GM21390 (cell line): ENCODE results near the gene RND2.
"Not testable (repeated sequence)": the region's sequence is repeated elsewhere in the genome, so short reads cannot be mapped to it uniquely, and the experiment has no call there.

Experiments used
- ATAC-seq: cut with Tn5 transposase; IDR thresholded peaks from one replicate; pipeline ENCODE4 v1.9.1; 2021; ENCODE audit not compliant: unreplicated experiment

The RND2 gene

DNA sequence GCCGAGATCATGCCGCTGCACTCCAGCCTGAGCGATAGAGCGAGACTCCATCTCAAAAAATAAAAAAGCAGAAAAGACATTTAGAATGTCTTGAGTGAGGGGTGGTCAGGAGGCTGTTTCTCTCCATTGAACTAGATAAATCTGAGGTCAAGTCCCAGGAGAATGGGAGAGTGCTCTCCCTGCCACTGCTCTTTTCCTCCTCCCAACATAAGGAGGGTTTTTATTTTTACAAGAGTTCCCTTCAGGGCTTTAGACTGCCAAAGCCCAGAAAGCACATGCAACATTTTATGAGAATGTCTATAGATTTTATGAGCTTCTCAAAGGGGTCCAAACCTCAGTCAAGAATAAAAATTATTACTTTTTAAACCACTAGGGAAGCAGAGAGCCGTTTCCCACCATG, 1.6 kb downstream of the RND2 start:
- ATAC-seq: no peak

DNA sequence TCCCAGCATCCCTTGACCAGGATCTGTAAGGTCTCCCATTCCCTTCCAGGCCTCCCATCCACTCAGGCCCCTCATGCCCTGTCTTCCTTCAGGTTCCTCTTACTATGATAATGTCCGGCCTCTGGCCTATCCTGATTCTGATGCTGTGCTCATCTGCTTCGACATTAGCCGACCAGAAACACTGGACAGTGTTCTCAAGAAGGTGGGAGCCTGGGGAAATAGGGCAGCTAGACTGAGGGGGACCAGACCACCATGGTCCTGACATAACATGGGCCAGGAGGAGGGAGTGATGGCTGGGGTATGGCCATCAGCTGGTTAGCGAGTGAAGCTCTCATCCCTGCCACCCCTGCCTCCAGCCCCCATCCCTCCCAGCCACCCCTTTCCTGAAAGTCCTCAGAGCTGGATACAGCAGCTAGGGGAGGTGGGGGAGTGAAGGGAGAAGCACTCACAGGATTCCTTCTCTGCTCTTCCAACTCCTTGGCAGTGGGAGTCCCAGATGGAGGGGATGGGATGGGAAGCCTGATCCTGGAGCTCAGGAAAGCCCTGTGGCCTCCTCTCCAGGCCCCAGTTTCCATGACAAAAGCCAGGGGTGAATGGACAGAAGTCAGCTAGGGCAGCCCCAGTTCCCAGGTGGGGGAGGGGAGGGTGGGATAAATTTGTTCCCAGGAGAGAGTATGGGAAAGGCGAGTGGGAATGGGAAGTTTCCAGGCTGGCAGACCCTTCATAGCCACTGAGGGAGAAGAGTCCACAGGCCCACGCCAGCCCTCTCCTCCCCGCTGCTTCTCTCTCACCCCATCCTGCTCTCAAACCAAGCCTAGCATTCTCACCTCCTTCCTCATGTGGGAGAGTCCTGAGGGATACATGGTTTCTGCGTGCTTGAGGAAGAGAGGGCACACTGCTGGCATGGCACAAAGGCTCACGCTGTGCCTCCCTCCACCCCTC, 2.3 kb downstream of the RND2 start:
- no peak for ATAC-seq

GRCh38 chr17:43028221-43028861, 3.3 kb downstream of the RND2 start:
- no peak for ATAC-seq

GRCh38 chr17:43030137-43030767, 5.2 kb downstream of the RND2 start:
- ATAC-seq: no peak

DNA sequence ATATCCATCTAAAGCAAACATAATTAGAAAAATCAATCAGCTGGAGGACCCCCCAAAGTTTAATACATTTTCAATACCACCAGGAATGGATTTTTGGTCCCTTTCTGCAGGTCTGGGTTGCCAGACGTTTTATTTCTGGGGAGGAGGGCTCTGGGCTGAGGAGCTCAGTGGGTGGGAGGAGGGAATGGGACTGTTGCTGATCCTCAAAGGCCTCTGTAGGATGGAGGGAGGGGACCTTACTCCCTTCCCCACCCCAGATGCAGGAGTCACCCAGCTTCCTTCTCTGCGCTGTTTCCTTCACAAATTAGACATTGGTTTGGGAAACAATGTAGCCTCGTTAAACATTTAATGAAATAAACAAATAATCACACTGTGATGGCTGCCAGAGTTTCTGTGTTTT, 6.6 kb downstream of the RND2 start:
- ATAC-seq: no peak

- no peak for ATAC-seq
Measured at GRCh38 chr17:43033948-43034881, 9.2 kb downstream of the RND2 start.

DNA sequence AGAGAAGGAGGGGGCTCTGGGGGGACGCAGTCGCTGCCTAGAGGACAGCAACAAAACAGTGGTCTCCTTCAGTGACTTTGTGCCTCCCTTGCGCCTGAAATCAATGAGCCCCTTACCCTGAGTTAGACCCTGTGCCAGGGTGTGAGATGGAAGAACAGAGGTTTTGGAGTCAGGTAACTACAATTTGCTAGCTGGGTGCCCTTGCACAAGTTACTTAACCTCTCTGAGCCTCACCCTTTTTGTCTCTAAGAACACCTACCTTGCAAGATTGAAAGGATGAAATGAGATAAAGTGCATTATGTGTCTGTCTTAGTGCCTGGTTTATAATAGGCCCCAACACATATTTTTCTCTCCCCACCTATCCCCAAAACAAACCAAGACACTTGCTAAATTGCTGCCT, 9.9 kb downstream of the RND2 start:
- no peak for ATAC-seq

GRCh38 chr17:43039646-43040045, 14.6 kb downstream of the RND2 start:
- ATAC-seq: no peak

GRCh38 chr17:43040655-43041054, 15.6 kb downstream of the RND2 start:
- no peak for ATAC-seq

DNA sequence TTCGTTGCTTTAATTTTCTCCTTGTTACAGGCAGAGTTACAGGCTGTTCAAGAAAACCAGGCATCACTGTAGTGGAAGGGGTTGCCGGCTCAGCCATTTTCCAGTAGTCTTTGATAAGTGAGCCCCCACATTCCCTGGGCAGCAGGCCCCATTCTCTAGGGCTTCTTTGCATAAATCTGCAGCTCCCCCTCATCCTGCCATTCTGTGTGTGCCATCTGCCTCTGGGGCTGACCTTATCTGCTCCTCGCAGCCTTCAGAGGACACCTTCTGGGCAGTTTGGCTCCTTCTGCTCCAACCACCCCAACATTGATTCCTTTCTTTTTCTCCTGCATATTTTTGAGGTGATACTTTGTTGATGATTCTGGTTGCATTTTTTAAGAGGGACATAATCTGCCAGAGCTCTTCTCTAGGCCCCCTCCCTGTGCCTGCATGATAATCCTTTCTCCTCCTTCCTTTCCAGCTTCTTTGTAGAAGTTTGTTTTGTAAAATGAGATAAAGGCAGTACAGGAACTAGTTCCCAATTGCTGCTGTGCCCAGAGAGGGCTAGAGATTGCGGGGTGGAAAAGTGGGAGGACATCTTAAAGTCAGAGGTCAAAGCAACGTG, 17.1 kb downstream of the RND2 start:
- no peak for ATAC-seq

DNA sequence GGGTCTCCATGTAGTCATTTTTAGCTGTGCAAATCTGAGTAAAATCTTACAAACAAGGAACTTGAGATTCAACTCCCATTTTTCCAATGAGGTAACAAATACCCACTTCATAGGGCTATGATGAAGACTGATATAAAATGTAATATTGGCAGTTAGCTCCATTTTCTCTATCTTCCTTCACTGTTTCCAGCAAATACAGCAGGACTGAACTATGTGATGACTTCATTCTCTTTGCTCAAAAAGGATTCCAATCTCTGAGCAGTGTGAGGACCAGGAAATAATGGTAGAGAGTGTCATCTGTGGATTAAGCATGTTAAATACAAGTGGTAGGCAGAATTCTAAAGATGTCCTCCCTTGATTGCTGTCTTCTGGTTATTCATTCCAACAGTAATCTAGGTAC, 18.3 kb downstream of the RND2 start:
- no peak for ATAC-seq

GRCh38 chr17:43044024-43044423, 19.0 kb downstream of the RND2 start:
- no peak for ATAC-seq

DNA sequence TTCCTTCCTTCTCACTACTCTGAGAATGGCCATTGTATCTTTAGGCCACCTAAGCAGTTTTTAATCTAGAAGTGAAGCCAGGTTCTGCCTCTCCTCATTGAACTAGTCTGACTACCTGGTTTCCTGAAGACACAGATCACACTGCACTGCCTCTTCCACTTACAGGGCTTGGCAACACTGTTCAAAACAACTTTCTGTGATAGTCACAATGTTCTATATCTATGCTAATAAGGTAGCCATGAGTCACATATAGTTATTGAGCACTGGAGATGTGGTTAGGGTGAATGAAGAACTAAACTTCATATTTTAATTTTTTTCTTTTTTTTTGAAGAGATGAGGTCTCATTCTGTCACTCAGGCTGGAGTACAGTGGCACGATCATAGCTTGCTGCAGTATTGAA, 26.9 kb downstream of the RND2 start:
- no peak for ATAC-seq

DNA sequence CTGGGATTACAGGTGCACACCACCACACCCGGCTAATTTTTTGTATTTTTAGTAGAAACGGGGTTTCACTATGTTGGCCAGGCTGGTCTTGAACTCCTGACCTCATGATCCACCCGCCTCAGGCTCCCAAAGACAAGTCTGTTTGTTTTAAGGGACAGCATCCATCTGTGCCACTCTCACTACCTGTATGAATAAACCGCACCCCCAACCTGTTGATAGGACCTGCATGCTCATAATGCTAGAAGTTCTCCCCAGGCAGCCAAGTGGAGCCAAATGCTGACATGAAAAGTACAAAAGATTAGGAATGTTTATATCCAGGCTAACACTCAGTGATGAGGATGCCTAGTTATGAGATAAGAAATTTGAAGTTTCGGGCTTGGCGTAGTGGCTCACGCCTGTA, 28.0 kb downstream of the RND2 start:
- ATAC-seq: not testable (repeated sequence)

GRCh38 chr17:43056051-43056450, 31.0 kb downstream of the RND2 start:
- ATAC-seq: no peak

GRCh38 chr17:43062984-43063638, 38.1 kb downstream of the RND2 start:
- ATAC-seq: no peak

DNA sequence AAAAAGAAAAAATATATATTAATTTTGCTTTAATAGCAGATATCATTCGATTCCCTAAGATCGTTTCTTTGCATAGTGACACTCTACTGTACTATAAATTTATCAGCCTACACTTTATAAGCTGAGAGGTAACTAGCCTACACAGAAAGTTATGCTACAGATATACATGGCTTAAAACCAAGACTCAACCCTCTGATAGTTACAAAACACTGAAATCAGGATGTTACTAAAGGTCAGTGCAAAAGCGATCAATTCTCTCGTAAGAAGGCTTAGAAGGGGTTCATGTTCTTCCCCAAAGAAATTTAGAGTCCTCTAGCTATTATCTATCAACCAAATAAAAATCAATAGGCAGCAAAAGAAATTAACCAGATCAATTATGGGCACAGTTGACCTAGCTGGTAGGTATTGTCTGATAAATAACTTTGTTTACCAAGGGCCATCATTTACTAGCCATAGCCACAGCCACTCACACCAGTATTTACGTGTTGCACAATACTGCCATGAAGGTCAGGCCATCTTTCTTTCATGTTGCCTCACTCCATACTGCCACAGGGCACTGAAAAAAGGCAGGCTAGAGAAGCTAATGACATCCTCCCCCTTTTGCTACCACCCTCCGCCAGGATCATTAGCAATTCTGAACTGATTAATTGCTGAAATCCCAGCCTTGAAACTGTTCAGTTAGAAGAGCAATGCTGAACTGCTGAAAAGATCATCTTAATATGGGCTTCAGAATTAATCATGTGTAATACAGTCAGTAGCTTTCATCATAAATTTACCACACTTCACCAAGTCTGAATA, 43.7 kb downstream of the RND2 start:
- ATAC-seq: no peak

GRCh38 chr17:43069368-43069898, 44.4 kb downstream of the RND2 start:
- no peak for ATAC-seq

DNA sequence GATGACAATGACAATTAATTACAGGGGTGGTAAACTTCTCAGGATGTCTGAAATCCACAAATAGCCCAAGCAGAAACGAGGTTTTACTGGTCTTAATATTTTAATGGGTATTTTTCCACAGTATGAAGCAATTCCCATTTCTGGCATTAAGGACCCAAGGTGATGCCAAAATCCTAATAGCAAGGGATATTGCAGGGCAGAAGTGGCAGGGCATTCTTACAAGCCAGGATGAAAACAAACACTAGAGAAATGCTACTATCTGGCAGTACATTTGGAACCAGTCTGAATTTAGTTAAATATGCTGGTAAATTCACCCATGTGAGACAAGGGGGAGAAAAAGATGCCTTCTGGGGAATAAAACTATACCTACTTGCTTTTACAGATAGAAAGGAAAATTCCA, 45.2 kb downstream of the RND2 start:
- ATAC-seq: no peak
